Measurements from ENCODE around the gene KLHDC8A. TPM values are rescaled to one million over a fixed set of nuclear protein-coding genes. Genes with fewer than 3 reads are reported as not detected.

Gene KLHDC8A
- total and polyA plus RNA-seq, 2 of the 13 experiments (the other 11 are each of a cell fraction or from before 2014, with no cell fraction given): not detected

GRCh38 chr1:205335692-205336091 is 21.0 kb downstream of the KLHDC8A start (continued):
- no peak for TF ChIP-seq ZNF17 (CRISPR knock-in tag; IDR thresholded peaks at IDR 0.05)

DNA sequence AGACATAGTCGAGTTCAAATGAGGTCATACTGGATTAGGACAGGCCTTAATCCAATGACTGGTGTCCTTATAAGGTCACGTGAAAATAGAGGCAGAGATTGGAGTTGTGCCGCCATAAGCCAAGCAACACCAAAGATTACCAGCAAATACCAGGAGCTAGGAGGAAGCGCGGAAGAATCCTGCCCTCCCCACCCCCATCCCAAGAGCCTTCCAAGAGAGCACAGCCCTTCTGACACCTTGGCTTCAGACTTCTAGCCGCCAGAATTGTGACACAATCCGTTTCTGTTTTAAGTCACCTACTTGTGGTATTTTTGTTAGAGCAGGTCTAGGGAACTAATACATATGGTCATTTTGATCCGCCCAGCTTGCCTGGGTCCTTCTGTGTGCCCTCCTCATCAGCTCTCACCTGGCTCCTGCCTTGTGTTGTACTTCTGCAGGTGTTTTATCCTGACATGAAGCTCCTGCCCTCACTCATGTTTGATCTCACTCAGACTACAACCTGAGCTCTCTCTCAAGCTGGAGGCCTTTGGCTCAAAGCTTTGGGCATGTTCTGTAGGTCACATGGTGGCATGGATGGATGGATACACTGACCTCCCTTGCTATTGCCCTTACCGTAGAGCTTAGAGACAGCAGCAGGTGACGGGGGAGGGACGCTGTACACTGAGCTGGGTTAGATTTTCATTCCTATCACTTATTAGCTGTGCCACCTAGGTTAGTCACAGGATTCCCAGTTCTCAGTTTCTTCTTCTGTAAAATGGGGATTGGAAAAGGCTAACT is 24.5 kb downstream of the KLHDC8A start:
- FAIRE-seq (no peak), ATAC-seq (no peak), DNase-seq (ENCODE audit: low spot score) (no peak)
- BruUV-seq (replicated peaks): no TSS peak
- in situ Hi-C loops (cut with HindIII; ENCODE audit: extremely low pct_ligation_motif_present, low pct_unique_long_range_greater_than_20kb) (loop anchor here (10.0 kb wide), 1 partner anchor 357 kb away; no protein-coding TSS in a partner anchor), intact Hi-C loops (cut with micrococcal nuclease; ENCODE audit: unreplicated experiment) (loop anchor here (10.0 kb wide), 1 partner anchor 123 kb away; the partner anchor contains the start of gene BLACAT1)
- no peak overlapping the region for H3K9ac ChIP-seq (ENCODE audit: insufficient read depth, low read depth, low read length)
- no peaks in the 10 kb centered on the region for H3K79me2 ChIP-seq (ENCODE audit: insufficient read depth, low read length)
- CTCF ChIA-PET (ENCODE audit: low intra/inter-chr PET ratio, low total read pairs): no interaction called here
- no peaks in the 10 kb centered on the region for H3K4me1 ChIP-seq (ENCODE audit: insufficient read depth, low read length)
- H3K27ac ChIP-seq (ENCODE audit: extremely low read length, insufficient read depth, low read length): no peak overlapping the region
- no peaks in the 10 kb centered on the region for H4K20me1 ChIP-seq (ENCODE audit: insufficient read depth, low read length)
- POLR2A ChIA-PET: no interaction called here
- H3K9me3 ChIP-seq (ENCODE audit: low read length): no peaks in the 10 kb centered on the region
- no peak overlapping the region for H3K4me3 ChIP-seq (replicated peaks in 1 of 3; ENCODE audit: insufficient read depth in 1 of 3, low read depth in 2 of 3, low read length in 3 of 3)
- no peak for TF ChIP-seq FOXO1 (CRISPR knock-in tag; IDR thresholded peaks at IDR 0.05)
- TF ChIP-seq SKI (IDR thresholded peaks at IDR 0.05; ENCODE audit: partially characterized antibody): no peak
- no peak for TF ChIP-seq MAZ (IDR thresholded peaks at IDR 0.05; ENCODE audit: borderline replicate concordance, low read depth, low read length)
- TF ChIP-seq MAZ (CRISPR knock-in tag; IDR thresholded peaks at IDR 0.05; ENCODE audit: low read depth): no peak
- TF ChIP-seq ZNF7 (CRISPR knock-in tag; IDR thresholded peaks at IDR 0.05): no peak
- TF ChIP-seq ZNF619 (CRISPR knock-in tag; IDR thresholded peaks at IDR 0.05): no peak
- no peak for TF ChIP-seq ZNF207 (IDR thresholded peaks at IDR 0.05; ENCODE audit: borderline replicate concordance)
- no peak for TF ChIP-seq CEBPG (CRISPR knock-in tag; IDR thresholded peaks at IDR 0.05)
- TF ChIP-seq AKAP8 (CRISPR knock-in tag; IDR thresholded peaks at IDR 0.05): no peak
- no peak for TF ChIP-seq ZSCAN22 (CRISPR knock-in tag; IDR thresholded peaks at IDR 0.05)
- 51% methylated on average over 8 of the region's 11 CpGs for WGBS (ENCODE audit: low lambda C conversion rate)
- H2AFZ ChIP-seq (ENCODE audit: low read length): no peak overlapping the region
- H3K27me3 ChIP-seq (ENCODE audit: control insufficient read depth in 1 of 2, insufficient read depth in 2 of 2, low read length in 2 of 2): peaks cover 2 to 55% of the 10 kb centered on the region in 2 experiments
- no peaks in the 10 kb centered on the region for H3K36me3 ChIP-seq (replicated peaks in 1 of 2; ENCODE audit: control insufficient read depth in 1 of 2, insufficient read depth in 2 of 2, low read length in 2 of 2)
- no peak overlapping the region for H3K4me2 ChIP-seq (ENCODE audit: low read depth, low read length)

Data from HepG2 (cell line).